ENCODE measurements around the gene ADGRD2. TPM values are rescaled to one million over a fixed set of nuclear protein-coding genes. Genes with fewer than 3 reads are reported as not detected.
A peak's percentile ranks its signal among the peaks of the same experiment; 100 is the strongest.

The ADGRD2 gene
- total and polyA plus RNA-seq, 2 of the 13 experiments (the other 11 are each of a cell fraction or from before 2014, with no cell fraction given) = not detected

GRCh38 chr9:124506931-124507879 lies 57.0 kb downstream of the ADGRD2 start, which contains the start of gene NR5A1 (continued):
- TF ChIP-seq MAF1 (CRISPR knock-in tag; IDR thresholded peaks at IDR 0.05; ENCODE audit: borderline replicate concordance) (no peak), ZNF160 (CRISPR knock-in tag; IDR thresholded peaks at IDR 0.05) (no peak; the same call in 1 of the 2 replicates), CTCF (CRISPR knock-in tag; IDR thresholded peaks at IDR 0.05) (peak; percentile 27; the same call in 1 of the 2 replicates), PHF21A (CRISPR knock-in tag; IDR thresholded peaks at IDR 0.05) (peak; percentile 34; the same call in 1 of the 2 replicates), NFE2L1 (CRISPR knock-in tag; IDR thresholded peaks at IDR 0.05; ENCODE audit: borderline replicate concordance) (no peak), KAT8 (CRISPR knock-in tag; IDR thresholded peaks at IDR 0.05) (peak; percentile 71; the same call in 1 of the 2 replicates), ZNF296 (CRISPR knock-in tag; conservative IDR thresholded peaks at IDR 0.05) (peak; percentile 58; the same call in 1 of the 2 replicates), ZSCAN30 (CRISPR knock-in tag; IDR thresholded peaks at IDR 0.05) (no peak), MATR3 (CRISPR knock-in tag; IDR thresholded peaks at IDR 0.05) (no peak), JDP2 (CRISPR knock-in tag; IDR thresholded peaks at IDR 0.05; ENCODE audit: borderline replicate concordance) (no peak), ZNF232 (CRISPR knock-in tag; IDR thresholded peaks at IDR 0.05; ENCODE audit: borderline replicate concordance) (peak; percentile 19; the same call in 1 of the 2 replicates), SOX13 (IDR thresholded peaks at IDR 0.05) (0 out of 2 replicates have a peak, but pooled peaks have one; percentile 11), SOX13 (CRISPR knock-in tag; conservative IDR thresholded peaks at IDR 0.05 in 1 of 2, IDR thresholded peaks at IDR 0.05 in 1 of 2) (no peak), NR2F2 (IDR thresholded peaks at IDR 0.05; ENCODE audit: borderline replicate concordance, low read depth) (no peak), MTF1 (CRISPR knock-in tag; IDR thresholded peaks at IDR 0.05) (no peak), ATF7 (IDR thresholded peaks at IDR 0.05) (no peak), ATF7 (CRISPR knock-in tag; IDR thresholded peaks at IDR 0.05) (no peak)
- TF ChIP-seq, protein P1, sequence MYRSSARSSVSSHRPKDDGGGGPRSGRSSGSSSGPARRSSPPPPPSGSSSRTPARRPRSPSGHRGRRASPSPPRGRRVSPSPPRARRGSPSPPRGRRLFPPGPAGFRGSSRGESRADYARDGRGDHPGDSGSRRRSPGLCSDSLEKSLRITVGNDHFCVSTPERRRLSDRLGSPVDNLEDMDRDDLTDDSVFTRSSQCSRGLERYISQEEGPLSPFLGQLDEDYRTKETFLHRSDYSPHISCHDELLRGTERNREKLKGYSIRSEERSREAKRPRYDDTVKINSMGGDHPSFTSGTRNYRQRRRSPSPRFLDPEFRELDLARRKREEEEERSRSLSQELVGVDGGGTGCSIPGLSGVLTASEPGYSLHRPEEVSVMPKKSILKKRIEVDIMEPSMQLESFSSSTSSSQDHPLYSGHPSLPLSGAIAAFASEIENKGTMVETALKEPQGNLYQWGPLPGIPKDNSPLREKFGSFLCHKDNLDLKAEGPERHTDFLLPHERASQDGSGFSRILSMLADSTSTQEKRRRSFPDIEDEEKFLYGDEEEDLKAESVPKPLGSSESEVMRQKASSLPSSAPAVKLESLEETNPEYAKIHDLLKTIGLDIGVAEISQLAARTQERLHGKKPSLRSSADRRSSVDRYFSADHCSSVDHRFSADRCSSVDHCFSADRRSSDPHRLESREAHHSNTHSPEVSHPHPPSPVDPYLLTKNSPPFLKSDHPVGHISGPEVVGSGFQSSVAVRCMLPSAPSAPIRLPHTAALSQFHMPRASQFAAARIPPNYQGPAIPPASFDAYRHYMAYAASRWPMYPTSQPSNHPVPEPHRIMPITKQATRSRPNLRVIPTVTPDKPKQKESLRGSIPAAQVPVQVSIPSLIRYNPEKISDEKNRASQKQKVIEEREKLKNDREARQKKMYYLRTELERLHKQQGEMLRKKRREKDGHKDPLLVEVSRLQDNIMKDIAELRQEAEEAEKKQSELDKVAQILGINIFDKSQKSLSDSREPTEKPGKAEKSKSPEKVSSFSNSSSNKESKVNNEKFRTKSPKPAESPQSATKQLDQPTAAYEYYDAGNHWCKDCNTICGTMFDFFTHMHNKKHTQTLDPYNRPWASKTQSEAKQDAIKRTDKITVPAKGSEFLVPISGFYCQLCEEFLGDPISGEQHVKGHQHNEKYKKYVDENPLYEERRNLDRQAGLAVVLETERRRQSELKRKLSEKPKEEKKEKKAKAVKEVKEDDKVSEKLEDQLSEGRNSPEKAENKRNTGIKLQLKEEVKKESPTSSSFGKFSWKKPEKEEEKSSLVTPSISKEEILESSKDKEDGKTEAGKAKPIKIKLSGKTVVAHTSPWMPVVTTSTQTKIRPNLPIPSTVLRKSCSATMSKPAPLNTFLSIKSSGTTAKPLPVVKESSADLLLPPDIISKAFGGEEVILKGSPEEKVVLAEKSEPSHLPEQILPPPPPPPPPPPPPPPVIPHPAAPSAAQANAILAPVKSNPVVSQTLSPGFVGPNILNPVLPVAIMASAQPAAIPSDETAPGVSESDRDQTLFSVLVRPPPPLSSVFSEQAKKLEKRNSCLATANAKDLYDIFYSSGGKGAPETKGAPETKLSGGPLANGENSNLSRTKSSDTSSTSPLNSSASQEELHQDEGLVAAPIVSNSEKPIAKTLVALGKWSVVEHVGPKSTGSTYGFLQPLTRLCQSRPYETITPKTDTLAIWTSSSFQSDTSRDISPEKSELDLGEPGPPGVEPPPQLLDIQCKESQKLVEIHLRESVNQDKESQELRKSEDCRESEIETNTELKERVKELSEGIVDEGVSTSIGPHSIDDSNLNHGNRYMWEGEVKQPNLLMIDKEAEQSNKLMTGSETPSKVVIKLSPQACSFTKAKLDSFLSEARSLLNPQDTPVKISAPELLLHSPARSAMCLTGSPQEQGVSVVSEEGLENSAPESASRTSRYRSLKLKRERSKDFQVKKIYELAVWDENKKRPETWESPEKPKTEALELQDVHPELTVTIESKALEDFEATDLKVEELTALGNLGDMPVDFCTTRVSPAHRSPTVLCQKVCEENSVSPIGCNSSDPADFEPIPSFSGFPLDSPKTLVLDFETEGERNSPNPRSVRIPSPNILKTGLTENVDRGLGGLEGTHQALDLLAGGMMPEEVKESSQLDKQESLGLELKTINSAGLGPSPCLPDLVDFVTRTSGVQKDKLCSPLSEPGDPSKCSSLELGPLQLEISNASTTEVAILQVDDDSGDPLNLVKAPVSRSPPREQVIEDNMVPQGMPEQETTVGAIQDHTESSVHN (CRISPR knock-in tag; IDR thresholded peaks at IDR 0.05) = no peak

Data from HepG2 (cell line).